GM19035 (cell line): Measurements from ENCODE around the gene SFXN4.
"Not testable (repeated sequence)": the region's sequence is repeated elsewhere in the genome, so short reads cannot be mapped to it uniquely, and the experiment has no call there.

ENCODE experiments used
- ATAC-seq: cut with Tn5 transposase; IDR thresholded peaks from one replicate; pipeline ENCODE4 v1.9.1; 2021; ENCODE audit not compliant: unreplicated experiment

Gene SFXN4

DNA sequence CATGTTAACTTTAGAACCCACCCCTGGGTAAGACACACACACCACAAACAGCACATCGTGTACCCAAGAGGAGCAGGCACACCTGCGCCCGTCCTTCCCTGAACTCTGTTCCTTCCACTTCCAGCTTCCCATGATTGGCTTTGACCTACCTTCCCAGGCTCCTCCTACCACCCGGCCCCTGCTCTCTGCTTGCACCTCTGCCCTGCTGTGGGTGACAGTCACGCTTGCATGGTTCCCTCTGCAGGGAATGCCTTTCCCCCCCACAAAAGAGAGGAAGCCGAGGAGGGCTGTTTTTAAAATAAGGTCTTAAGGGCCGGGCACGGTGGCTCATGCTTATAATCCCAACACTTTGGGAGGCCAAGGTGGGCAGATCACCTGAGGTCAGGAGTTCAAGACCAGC lies 16.4 kb downstream of the SFXN4 start:
- ATAC-seq = no peak

DNA sequence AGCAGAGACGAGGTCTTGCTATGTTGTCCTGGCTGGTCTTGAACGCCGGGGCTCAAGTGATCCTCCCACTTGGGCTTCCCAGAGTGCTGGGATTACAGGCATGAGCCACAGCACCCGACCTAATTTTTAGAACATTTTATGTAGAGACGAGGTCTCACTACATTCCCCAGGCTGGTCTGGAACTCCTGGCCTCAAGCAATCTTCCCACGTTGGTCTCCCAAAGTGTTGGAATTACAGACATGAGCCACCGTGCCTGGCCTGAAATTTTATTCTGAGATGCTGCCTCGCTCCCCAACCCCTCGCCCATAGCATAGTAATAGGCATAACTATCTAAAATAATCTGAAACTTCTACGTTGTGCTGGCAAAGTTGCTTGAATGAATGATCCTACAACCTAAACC lies 21.9 kb downstream of the SFXN4 start:
- no peak for ATAC-seq

DNA sequence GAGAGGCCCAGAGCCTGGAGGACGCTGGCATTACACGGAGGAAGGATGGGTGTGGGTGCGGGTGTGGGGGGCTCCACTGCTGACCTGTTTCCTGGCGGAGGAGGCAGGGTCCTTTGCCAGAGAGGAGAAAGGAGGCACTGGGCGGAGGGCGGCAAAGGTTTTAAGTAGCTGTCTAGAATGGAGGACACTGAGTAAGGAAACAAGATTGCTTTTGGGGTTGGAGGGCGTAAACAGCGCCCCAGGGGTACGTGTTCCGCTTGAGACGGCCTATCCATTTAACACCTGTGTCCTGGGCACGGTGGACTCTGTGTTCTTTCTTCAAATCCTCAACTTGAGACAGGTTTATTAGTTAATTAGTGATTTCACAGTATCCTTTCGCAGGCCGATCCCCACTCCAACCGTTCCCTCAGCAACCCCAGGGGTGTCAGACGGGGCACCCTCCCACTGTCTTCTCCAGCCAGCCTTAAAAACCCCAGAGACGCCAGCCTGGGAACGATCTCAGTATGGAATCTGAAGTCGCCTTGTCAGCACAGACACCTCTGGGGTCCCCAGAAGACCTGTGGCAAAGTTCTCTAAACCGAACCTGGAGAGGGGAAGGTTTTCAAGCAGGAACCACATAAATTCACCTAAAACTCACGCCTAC lies 24.8 kb downstream of the SFXN4 start:
- ATAC-seq = no peak

DNA sequence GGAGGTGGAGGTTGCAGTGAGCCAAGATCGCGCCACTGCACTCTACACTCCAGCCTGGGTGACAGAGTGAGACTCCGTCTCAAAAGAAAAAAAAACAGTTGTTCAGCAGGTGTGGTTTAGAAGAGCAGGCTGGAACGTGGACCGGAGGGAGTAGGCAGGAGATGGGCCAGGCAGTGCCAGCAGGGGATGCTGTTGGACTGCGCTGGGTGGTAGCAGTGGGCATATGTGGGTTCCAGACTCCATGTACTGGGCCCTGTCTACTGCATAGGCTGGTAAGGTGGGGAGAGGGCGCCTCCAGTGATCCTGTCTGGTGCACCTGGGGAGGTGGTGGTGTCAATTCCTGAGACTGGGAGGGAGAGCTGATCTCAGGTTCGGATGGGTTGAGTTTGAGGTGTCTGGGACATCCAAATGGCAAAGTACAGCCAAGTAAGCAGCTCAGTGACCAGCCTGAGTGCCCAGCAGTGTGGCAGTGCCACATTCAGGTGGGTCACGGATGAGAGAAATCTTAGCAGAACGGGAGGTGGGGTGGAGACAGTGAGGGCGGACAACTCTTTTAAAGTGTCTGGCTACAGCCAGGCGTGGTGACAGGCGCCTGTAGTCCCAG lies 25.9 kb downstream of the SFXN4 start:
- ATAC-seq = no peak

DNA sequence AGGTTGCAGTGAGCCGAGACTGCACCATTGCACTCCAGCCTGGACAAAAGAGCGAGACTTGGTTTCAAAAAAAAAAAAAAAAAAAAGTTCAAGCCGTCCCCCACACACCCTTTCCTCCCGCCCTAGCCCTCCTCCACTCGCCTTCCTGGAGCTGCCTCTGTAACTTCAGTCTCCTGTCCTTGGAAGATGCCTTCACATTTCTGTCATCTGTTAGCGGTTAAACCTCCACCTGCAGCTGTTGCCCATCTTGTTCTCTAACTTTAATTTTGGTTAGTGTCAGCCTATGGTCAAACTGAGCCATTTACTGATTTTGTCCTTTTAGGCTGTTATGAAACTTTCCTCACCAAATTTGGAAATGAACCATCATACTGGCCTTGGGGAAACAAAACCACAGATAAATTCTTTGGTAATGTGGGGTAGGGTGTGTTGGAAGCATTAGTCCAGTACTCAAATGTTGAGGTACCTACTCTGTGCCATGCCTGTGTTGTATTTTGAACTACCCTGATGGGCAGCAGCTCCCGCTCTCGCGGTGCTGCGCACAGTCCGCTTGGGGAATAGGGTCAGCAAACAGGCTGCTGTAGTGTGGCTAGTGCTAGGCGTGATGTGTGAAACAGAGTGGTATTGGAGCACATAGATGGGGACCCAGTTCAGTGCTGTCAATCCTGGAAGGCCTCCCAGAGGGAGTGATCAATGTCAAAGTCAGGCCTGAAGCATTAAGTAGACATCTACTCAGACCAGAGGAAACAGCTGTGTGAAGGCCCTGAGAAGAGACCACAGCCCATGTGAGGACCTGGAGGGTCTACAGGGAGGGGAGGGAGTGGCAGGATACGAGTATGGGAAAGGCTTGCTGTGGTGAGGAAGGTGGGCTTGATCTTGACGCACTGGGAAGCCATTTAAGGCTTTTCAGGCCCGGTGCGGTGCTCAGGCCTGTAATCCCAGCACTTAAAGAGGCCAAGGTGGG lies 26.9 kb downstream of the SFXN4 start:
- ATAC-seq = no peak

DNA sequence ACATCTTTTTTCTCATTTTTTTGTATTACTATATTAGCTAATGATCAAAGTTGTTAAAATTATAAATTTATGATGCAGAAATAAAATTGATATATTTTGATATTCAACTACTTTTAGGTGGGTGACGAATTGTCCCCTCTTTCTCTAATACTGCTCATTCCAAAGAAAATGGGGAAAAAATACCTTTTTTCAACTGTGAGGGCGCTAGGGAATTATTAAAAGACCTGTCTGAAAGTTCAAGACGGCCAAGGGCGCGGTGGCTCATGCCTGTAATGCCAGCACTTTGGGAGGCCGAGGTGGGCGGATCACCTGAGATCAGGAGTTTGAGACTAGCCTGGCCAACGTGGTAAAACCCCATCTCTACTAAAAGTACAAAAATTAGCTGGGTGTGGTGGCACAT lies 27.6 kb downstream of the SFXN4 start:
- ATAC-seq = not testable (repeated sequence)

DNA sequence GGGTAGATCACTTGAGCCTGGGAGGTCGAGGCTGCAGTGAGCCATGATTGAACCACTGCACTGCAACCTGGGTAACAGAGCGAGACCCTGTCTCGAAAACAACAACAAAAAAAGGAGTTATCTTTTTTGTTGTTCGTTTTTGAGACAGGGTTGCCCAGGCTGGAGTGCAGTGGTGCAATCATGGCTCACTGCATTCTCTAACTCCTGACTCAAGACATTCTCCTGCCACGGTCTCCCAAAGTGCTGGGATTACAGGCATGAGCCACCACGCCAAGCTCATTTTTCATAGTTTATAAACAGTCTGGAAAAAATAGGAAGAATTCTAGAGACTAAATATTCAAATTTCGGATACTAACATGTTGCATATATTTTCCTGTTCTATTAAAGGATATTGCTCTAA lies 29.4 kb downstream of the SFXN4 start:
- ATAC-seq = no peak

DNA sequence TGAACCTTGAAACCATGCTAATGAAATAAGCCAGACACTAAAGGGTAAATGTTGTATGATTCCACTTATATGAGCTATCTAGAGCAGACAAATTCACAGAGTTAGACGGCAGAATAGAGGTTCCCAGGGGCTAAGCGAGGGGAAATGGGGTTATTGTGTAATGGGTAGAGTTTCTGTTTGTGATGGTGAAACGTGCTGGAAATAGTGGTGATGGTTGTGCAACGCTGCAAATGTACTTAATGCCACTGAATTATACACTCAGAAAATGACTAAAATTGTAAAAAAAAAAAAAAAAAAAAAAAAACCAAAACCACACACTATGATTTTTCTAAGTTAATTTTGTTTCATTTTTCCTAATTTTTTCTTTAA lies 30.0 kb downstream of the SFXN4 start:
- ATAC-seq = no peak

DNA sequence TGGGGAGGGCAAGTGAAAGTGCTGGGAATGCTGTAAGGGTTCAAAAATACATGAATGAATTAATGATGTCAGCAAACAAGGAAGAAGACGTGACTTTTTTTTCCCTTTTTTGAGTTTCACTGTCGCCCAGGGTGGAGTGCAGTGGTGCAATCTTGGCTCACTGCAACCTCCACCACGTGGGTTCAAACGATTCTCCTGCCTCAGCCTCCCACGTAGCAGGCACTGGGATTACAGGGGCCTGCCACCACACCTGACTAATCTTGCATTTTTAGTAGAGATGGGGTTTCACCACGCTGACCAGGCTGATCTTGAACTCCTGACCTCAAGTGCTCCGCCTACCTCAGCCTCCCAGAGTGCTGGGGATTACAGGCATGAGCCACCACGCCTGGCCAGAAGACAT lies 31.6 kb downstream of the SFXN4 start:
- no peak for ATAC-seq

DNA sequence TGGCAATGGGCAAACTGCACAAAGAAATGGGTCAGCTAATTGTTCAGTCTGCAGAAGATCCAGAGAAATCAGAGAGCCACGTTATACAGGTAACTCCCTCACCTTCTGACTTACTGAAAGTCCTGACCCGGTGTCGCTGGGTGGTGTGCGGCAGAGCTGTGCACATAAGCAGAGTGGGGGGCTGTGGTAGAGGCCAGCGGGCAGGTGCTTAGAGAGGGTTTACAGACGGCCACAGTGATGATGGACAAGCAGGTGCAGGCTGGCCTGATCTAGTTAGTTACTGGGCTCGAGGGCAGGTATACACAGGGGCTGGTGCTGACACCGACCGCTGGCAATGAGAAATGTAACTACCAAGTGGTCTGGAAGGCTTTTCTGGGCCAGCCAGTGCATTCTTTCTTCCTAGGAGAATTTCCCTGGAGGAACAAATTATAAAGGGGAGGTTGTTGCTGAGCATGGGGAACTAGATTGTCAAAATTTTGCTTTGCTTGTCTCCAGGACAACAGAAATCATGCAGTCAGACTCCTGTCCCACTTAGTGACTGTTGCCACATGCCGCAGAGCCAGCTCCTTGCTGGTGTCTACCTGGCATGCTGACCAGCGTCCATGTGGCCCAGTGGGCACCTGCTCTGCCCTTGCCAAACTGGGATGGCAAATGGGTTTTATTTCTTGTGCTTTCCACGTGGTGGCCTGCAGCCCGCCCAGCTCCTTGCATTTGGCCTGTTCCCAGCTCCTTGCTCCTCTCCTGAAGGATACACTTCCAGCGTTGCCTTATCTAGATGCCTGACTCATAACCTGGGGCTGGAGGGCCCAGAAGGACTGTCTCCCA lies 32.8 kb downstream of the SFXN4 start:
- no peak for ATAC-seq

DNA sequence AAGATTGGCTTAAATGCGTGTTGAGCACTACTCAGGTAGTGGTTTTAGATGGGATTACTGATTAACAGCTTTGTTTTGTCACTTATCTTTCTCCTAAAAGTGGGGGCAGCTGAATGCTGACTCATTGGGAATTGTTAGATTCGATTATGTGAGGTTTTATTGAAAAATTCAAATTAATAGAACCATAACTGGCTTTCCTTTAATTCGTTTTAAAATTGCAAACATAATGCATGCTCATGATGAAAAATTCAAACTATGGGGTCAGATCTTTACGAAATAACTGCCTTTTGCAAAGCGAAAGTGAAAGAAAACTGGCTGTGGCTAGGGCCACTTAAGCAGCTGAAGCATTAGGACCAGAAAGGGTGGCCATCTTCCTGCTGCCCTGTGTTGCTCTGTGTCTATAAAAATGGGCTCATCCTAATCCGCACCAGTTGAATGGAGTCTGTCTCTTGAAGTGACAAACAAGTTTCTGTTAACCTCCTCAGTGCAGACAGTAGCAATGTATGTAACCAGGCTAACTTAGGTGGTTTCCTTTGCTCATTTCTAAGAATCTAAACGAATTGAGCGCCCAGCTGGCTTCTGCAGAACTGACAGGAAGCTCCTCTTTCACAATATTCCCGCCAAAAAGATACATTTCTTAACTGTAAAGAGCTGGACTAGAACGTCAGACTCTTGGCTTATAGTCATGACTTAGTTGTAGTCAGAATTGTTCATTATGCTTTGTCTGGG lies 33.8 kb downstream of the SFXN4 start:
- peak; percentile 60 for ATAC-seq

DNA sequence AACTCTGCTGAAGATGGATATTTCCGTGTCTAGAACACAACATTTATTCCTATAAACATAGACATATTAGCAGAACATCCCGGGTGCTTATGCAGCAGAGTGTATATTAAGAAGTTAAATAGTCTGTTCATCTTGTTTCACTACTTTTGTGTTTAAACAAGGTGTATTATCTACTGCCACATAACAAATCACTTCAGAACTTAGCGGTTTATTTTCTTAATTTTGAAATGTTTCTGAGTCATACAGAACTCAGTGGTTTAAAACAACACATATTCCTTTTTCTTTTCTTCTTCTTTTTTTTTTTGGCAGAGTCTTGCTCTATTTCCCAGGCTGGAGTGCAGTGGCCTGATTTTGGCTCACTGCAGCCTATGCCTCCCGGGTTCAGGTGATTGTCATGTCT lies 35.8 kb downstream of the SFXN4 start:
- ATAC-seq = no peak

DNA sequence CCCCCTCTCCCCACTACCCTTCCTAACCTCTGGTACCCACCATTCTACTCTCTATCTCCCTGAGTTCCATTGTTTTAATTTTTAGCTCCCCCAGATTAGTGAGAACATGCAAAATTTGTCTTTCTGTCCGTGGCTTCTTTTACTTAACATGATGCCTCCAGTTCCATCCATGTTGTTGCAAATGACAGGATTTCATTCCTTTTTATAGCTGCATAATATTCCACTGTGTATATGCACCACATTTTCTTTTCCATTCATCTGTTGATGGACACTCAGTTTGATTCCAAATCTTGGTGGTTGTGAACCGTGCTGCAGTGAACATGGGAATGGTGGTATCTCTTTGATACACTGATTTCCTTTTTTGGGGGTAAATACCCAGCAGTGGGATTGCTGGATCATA lies 39.6 kb downstream of the SFXN4 start:
- ATAC-seq = no peak

DNA sequence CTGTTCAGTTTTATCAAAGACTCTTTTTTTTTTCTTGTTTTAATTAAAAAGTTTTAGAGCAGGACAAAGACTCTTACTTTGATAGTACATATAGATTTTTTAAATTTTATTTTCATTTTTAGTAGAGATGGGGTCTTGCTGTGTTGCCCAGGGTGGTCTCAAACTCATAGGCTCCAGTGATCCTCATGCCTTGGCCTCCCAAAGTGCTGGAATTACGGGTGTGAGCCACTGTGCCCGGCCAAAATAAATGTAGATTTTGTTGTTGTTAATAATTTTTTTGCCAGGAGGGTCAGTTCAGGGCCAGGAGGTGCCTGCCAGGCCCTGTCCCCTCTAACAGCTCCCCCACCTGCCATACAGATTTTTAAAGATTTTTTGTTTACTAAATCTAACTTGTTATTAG lies 44.6 kb downstream of the SFXN4 start:
- no peak for ATAC-seq

DNA sequence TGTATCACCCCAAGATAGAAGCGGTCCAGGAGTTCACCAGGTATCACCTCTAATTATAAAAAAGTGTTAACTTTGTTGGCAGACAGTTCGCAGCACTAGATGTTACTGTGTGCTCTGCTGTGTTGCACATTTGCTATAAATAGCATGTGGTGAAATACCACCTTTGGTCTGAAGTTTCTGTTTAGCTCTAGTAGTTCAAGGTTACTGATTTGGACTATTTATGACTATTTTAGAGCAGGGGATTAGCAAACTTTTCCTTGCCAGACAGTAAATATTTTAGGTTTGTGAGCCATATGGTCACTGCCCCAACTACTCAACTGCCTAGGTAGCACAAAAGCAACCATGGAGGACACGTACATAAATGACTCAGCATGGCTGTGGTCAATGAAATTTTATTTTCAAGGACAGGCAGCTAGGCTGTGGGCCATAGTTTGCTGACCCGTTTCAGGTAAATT lies 45.1 kb downstream of the SFXN4 start:
- ATAC-seq = peak; percentile 88

DNA sequence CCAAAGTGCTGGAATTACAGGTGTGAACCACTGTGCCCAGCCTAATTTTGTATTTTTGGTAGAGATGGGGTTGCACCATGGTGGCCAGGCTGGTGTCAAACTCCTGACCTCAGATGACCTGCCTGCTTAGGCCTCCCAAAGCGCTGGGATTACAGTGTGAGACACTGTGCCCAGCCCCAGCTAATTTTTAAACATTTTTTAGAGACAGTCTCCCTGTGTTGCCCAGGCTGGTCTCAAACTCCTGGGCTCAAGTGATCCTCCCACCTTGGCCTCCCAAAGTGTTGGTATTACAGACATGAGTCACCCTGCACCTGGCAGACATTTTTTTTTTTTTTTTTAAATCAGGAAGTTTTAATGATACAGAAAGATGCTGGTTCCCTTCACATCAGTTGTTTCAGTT lies 46.1 kb downstream of the SFXN4 start:
- ATAC-seq = no peak

DNA sequence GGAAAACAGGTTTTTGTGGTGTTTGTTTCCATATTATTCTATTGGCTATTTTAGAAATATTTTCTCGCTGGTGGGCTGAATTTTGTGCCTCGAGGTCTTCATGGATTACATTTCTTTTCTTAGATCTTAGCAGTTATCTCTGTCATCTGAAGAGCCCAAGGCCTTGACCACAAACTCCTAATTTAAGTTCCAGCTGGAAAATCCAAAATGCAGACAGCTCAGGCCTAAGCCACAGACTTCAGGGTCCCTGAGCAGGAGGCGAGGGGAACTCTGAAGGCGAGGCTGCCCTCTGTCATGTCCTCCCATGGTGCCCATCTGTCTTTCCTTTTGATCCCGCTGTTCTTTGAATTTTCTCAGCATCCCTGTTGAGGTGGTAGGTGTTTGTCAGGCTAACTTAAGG lies 47.3 kb downstream of the SFXN4 start:
- ATAC-seq = no peak

DNA sequence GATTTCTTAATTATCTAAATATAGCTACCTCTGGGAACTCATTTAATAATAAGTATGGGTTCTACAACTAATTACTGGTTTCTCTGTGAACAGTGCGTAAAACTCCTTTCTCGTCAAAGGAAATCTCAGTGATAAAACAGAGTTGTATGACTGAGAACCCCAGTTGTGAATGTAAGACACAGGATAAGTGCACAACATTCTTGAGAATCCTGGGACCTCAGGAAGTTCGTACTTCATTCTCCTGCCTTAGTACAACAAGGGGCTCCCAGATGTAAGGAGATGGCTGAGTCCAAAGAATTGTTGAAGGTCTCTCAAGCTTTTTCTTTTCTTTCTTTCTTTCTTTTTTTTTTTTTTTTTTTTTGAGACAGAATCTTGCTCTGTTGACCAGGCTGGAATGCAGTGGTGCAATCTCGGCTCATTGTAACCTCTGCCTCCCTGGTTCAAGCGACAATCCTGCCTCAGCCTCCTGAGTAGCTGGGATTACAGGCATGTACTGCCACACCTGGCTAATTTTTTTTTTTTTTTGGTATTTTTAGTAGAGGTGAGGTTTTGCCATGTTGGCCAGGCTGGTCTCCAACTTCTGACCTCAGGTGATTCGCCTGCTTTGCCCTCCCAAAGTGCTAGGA lies 49.1 kb downstream of the SFXN4 start:
- ATAC-seq = no peak

DNA sequence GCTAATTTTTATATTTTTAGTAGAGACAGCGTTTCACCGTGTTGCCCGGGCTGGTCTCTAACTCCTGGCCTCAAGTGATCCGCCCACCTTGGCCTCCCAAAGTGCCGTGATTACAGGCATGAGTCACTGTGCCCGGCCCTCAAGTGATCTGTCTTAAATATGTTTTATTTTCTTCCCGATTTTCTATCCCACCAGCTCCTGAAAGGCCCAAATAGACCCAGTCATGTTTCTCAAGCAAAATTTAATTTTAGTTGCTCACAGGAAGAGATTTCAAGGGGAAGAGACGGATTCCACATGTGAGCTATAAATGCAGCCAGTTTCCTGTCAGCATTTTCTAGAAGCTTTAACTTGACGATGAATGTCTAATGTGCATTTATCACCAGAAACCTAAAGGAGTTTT lies 49.6 kb downstream of the SFXN4 start:
- ATAC-seq = no peak
